GM19238 (cell line): Measurements from ENCODE around the gene RASGRF2.

ENCODE experiments used
- DNase-seq: peaks from one replicate; pipeline ENCODE4 v3.0.0; 2011; ENCODE audit warnings: low spot score; ENCODE audit not compliant: insufficient read length

Gene RASGRF2

GRCh38 chr5:81195335-81195929 is 235.3 kb downstream of the RASGRF2 start:
- DNase-seq = no peak

DNA sequence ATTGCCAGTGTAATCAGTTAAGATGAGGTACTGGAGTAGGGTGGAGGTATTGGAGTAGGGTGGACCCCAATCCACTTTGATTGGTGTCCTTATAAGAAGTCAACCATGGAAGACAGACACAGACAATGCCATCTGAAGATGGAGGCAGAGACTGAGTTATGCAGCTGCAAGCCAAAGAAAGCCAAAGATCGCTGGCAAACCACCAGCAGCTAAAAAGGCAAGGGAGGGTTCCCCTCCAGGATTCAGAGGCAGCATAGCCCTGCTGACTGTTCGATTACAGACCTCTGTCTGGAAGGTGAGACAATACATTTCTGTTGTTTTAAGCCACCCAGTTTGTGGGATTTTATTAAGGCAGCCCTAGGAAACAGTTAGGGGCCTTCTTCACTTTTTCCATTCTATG is 242.5 kb downstream of the RASGRF2 start:
- DNase-seq = no peak

DNA sequence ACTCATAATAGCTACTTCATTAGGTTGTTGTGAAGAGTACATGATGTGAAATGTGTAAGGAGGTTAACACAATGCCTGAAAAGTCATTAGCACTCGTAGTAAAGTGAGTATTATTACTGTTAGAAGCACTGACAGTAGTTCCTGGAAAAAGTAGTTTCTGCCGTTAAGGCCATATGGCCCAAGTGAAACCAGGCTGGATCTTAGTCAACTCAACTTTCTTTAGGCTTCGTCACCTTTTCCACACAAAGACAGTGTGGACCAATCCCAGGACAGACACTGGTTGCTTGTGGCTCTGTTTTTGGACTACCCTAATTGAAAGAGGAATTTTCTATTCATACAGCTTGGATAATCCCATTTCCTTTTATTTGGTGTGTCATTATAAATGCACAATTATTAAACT is 243.6 kb downstream of the RASGRF2 start:
- DNase-seq = no peak

DNA sequence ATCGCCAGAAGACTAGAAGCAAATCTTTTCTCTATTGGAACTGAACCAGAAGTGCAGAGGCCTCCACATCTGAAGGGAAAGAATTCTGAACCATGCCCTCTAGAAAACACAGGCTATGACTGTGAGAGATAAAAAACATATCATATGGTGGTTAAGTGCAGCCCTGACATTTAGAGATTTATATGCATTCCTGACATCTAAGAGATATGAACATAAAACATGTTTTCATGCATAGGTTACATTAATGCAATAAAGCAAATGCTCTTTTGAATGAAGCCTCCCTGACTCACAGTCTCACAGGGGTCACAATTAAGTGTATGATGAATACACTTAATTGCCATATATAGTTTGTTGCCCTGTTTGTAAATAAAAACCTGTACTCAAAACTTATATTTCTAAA is 244.0 kb downstream of the RASGRF2 start:
- DNase-seq = no peak

DNA sequence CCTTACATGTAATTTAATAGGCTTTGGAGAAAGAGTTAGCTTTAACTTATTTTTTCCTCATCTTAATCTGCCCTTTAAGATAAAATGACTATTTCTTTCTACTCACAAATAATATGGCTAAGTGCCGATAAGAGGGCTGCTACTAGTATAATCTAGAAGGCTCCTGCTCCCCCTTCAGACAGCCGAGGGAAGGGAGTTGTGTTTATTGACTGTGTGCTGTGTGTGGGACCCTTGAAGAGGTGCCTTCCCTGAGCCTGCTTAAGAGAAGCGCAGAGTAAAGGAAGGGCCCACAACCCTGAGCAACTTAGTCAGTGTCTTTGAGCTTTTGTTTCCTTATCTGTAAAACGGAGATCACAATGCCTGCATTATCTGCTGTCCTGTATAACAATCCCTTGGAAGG is 244.9 kb downstream of the RASGRF2 start:
- DNase-seq = no peak

GRCh38 chr5:81207009-81207408 is 246.8 kb downstream of the RASGRF2 start:
- DNase-seq = no peak

DNA sequence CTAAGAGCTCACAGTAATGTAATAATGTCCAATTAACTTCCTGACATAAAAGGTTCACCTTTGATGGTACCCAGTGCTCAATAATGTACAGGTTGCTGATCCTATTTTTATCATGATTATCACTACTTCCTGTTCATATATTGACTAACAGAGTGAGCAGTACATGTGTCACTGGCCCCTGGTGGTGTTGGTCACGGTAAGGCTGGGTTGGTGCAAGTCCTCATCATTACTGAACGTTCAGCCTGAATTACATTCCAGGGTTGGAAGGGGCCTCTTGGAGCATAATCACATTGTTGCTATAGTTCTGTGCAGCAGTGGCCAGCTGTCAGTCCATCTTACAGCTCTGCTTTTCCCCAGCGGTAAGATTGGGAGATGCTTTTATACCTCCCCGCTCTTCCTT is 248.7 kb downstream of the RASGRF2 start:
- no peak for DNase-seq

DNA sequence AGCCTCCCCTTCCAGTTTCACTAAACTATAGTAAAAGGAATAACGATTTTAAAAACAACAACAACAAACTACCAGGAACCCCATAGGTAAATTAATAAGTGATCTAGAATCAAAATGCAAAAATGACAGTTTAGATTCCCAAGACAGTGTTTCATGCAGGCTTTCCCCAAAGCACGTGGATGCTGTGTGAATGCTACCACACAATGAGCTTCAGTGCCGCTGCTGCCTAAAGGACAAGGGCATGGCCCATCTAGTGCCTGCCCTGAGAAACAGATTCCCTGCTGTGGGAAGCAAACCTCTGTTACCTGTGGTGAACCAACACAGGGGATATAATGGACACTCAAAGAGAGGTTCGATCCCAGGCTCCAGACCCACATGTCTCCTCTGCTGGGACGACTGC is 249.2 kb downstream of the RASGRF2 start:
- no peak for DNase-seq

DNA sequence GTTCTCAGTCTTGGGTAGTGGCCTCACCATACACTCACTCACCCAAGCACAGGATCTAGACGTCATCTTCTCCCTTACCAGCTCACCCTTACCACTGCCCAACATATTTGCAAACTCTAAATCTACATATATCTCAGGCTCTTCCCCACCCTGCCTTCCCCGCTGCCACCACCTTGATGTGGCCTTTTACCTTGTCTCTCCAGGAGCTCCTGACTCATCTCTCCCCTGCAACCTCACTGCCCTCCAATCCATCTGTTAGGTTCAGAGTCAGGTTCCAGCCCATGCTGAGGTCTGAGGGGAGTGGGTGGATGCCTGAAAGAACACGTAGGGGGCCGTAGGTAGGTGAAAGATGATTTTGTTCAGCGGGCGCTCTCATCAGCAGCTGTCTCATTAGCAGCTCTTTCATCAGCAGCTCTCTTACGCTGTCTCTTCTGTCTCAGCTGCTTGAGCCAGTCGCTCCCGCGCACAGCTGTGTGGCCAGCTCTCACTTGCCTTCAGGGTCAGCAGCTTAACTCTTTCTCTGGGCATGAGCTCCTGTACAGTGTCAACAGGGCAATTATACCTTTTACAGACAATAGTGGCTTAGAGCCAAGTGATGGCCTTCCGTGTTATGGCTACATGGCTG is 249.8 kb downstream of the RASGRF2 start:
- DNase-seq = no peak

- DNase-seq = no peak
Measured at GRCh38 chr5:81212211-81212751, 252.1 kb downstream of the RASGRF2 start.

DNA sequence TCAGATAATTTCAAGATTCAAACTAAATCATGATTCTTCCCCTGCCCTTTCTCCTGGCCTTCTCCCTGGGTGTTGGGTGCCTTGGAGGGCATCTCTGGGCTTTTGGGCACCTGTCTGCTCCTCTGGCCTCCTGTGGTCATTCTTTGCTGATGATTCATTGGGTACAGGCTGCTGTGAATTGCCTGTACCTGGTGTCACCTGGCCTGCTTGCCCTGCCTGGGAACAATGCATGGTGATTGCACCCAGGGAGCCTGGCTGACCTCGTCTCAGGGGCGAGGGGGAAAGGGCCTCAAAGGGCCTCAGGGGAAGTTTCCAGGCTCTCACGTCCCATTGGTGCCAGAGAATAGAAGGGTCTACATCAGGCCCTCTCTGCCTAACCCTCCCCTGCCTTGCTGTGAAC is 252.9 kb downstream of the RASGRF2 start:
- DNase-seq = no peak

- no peak for DNase-seq
Measured at GRCh38 chr5:81214848-81215247, 254.7 kb downstream of the RASGRF2 start.

DNA sequence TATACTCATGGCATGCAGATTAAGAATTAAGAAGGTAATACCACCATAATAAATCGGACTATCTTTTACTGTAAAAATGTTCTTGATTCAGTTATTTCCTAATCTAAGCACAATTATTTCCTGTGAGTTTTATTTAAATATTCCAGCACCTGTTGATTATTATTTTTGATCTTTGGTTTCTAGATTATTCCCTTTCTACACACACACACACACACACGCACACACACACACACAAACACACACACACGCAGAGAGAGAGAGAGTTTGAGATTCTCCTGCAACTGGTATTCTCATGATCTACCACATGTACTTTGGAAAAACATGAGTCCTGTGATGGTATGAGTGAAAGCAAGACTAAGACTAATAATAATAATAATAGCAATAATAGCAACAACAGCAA is 256.0 kb downstream of the RASGRF2 start:
- DNase-seq = no peak

DNA sequence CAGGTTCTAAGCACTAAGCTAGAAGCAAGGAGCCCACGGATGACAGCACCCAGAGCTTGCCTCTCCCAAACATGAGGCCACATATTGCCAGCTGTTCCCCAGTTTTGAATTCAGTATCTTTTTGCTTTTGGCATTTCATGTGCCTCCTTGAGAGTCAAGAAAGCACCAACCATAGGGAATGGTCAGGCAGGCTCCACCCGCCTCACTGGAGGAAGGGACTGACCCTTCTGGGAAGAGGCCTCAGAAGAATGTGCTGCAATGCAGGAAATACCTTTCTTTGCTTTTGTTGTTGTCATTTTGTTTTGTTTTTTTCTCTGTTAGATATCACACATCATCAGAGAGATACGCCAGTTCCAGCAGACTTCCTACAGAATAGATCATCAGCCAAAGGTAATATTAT is 259.2 kb downstream of the RASGRF2 start:
- no peak for DNase-seq

DNA sequence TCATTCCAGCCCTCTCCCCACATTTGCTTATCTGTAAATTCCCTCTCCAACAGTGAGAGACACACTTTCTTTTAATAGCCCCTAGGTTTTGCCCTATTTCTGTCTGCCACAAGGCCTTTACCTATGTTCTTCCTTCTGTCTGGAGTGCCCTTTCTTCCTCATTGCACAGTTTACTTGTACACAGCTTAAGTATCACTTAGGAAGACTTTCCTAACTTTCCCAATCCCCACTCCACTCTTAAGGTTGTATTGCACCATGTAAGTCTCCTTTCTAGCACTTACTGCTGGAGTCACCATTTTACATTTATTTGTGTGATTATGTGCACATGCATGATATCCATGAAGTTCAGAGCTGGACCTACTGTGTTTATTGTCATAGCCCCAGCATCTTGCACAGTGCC is 262.1 kb downstream of the RASGRF2 start:
- no peak for DNase-seq

GRCh38 chr5:81225463-81225862 is 265.3 kb downstream of the RASGRF2 start:
- no peak for DNase-seq

GRCh38 chr5:81226286-81226685 is 266.1 kb downstream of the RASGRF2 start:
- DNase-seq = no peak

DNA sequence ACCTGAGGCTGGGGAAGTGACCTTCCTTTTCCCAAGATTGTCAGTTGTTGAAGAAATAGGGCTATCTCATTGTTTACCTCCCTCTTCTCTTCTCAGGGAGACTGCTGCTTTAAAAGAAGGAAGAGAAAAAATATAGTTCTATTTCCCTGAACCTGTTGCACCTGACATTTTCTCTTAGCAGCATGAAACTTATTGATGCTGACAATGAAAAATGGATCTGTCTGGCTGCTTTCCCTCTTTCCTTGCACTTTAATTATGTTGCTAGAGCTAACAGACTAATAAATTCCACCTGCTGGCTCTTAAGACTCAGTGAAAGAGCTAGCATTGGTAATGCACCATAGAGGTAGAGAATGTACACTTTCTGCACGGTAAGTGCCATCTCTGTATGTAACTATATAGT is 266.8 kb downstream of the RASGRF2 start:
- no peak for DNase-seq

DNA sequence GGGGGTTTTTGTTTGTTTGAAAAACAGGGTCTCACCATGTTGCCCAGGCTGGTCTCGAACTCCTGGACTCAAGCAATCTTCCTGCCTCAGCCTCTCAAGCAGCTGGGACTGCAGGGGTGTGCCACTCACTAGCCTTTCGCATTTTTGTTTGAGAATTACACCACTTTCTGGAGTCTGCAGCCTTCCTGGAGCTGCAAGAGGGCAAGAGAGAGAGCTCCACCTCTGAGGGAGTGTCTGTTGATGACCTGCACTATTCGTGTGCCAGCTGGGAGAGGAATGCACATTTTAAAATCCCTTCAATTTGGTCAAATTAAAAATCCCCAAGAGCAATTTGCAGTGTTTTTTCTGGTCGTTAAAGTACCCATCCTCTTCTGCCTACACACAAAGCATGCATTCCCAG is 267.9 kb downstream of the RASGRF2 start:
- DNase-seq = no peak

DNA sequence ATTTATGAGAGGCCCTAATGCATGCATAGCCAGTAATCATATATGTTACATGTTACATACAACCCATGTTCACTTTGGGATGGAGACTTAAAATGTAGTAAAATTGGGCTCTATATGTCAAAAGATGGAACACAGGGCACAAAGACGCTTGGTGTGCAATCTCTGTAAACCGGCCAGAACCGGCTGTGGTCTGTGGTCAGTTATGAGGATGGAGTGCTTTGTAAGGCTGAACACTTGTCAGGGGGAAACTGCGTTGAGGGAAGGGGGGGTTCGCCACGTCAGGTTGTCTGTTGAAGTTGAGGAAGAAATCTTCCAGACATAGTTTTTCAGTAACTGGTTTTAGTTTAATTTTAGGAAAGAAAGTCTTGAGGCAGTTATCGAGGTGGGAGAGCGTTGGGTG is 270.3 kb downstream of the RASGRF2 start:
- DNase-seq = no peak

GRCh38 chr5:81232464-81233079 is 272.4 kb downstream of the RASGRF2 start:
- no peak for DNase-seq

- DNase-seq = no peak
Measured at GRCh38 chr5:81233080-81233634, 273.0 kb downstream of the RASGRF2 start, which contains the start of gene CKMT2. Gene CKMT2, plus strand, starts transcription at chr5:81233322. Its CDS starts 17,811 bp downstream, at chr5:81251133.
